GM10248 (cell line): Measurements from ENCODE around the gene SMIM13.
"Not testable (repeated sequence)": the region's sequence is repeated elsewhere in the genome, so short reads cannot be mapped to it uniquely, and the experiment has no call there.

ENCODE experiments used
- CTCF ChIA-PET: fragments of 300-600 bp; sonication (Branson Sonifier 250); formaldehyde crosslinking; extraction: SDS; loops from one replicate; lab custom pipeline; 2021; ENCODE audit warnings: antibody characterized with exemption; lab: Yijun Ruan, JAX
- POLR2A ChIA-PET: fragments of 350-650 bp; sonication (Branson Sonifier 250); formaldehyde crosslinking; extraction: SDS; loops from one replicate; lab custom pipeline; 2020; ENCODE audit warnings: antibody characterized with exemption; lab: Yijun Ruan, JAX
- DNase-seq: peaks from one replicate; pipeline ENCODE4 v3.0.0; 2012; ENCODE audit errors: extremely low spot score
- CTCF ChIP-seq: IDR thresholded peaks from 2 replicates; pipeline ENCODE4 v1.5.1; 2012; ENCODE audit warnings: mild to moderate bottlenecking, low read depth; ENCODE audit errors: extremely low read depth, missing control alignments, control extremely low read depth

SMIM13 gene

GRCh38 chr6:11111769-11112437, 18.3 kb downstream of the SMIM13 start:
- ChIA-PET CTCF (interaction anchor here (0.6 to 1.1 kb wide), 3 partner anchors 8 to 12 kb away, joined by 3 read pairs; no protein-coding TSS in a partner anchor), POLR2A (interaction anchor here (0.7 kb wide), 1 partner anchor 16 kb away, joined by 3 read pairs; no protein-coding TSS in a partner anchor)
- DNase-seq, result no peak
- TF ChIP-seq CTCF, result no peak

GRCh38 chr6:11113038-11113437, 19.4 kb downstream of the SMIM13 start:
- CTCF ChIA-PET, result no interaction called here
- no peak for DNase-seq
- no peak for TF ChIP-seq CTCF
- POLR2A ChIA-PET, result no interaction called here

- POLR2A ChIA-PET, result not testable (repeated sequence)
- CTCF ChIA-PET, result interaction anchor here (1.0 to 1.6 kb wide), 3 partner anchors 20 to 380 kb away, joined by 3 to 4 read pairs (median 3); partner anchors contain the start of gene SMIM13
- peak; percentile 31 for DNase-seq
These were observed 22.3 kb downstream of the SMIM13 start for GRCh38 chr6:11115808-11116536.

- POLR2A ChIA-PET, result no interaction called here
- DNase-seq, result no peak
- CTCF ChIA-PET, result interaction anchor here (0.7 to 2.1 kb wide), 5 partner anchors 9 to 51 kb away, joined by 3 to 5 read pairs (median 4); partner anchors contain the start of gene ERVFRD-1
These were observed 26.8 kb downstream of the SMIM13 start for GRCh38 chr6:11120271-11121005.

GRCh38 chr6:11121851-11122250, 28.2 kb downstream of the SMIM13 start:
- POLR2A ChIA-PET, result no interaction called here
- DNase-seq, result no peak
- TF ChIP-seq CTCF, result no peak
- CTCF ChIA-PET, result interaction anchor here (1.4 kb wide), 1 partner anchor 8 kb away, joined by 3 read pairs; no protein-coding TSS in a partner anchor

More at GRCh38 chr6:11120271-11121005, 26.8 kb downstream of the SMIM13 start:
- no peak for TF ChIP-seq CTCF

- TF ChIP-seq CTCF, result no peak
- ChIA-PET POLR2A (no interaction called here), CTCF (interaction anchor here (1.2 kb wide), 2 partner anchors 19 to 373 kb away, joined by 3 read pairs; no protein-coding TSS in a partner anchor)
- DNase-seq, result no peak
These were observed 28.7 kb downstream of the SMIM13 start for GRCh38 chr6:11122380-11122779.
